ENCODE measurements around the gene ASIC2.

Gene ASIC2

DNA sequence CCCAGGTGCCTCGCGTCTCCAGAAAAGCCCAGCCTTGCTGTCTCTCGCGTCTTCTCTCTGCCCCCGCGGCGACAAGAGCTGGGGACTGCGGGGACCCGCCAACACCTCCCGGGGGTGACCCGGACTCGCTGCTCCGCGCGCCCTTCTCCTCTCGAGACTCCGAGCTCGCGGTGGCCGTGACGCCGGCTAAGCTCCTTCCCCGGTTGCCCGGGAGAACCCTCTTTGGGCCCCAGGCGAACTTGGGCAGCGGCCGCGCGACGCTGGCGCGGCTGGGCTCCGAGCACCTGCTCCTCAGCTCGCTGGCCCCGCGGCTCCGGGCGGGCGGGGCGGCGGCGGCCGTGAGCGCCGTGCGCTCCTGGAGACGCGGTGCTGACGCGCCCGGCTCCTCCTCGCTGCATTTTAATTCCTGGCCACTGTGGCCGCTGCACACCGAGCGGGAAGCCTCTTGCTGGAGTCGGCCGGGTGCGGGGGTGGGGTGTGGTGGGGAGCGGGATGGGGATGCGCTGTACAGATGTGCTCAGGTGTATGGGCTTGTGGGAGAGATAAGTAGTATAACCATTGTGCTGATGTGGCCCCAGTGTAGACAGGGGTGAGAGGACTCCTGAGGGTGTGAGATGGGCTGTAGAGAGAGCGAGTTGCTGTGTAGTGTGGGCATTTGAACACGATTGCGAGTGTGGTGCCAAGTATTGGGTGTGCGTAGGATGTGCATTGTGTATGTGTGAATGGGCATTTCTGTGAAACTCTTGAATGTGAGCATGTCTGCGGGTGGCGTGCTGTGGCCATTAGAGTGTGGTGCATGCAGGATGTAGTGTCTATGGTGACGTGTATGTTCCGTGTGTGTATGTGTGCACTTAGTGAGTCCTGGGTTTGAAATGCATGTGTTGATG, at the start of gene ASIC2:
TSS of gene ASIC2 (minus strand) at position 315 of the 887 bp plus-strand sequence.
- DNase-seq: no peak

DNA sequence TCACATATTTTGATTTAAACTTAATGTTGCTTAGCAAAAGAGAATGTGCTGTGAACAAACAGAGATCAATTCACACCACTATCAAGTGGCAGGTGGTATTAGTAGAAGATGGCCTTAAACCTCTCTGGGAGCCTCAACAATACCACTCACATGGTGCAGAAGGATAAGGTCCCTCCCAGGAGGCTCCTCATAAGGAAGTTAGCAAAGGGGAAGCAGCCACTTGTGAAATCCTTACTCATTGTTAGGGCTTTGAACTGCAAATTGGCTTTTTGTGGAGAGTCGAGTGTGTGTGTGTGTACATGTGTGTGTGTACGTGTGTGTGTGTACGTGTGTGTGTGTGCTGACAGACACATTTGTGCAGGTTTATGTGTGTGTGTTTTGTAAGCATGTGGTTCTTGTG, 48.9 kb upstream of the ASIC2 start:
- no peak for DNase-seq

- no peak for DNase-seq
Measured at GRCh38 chr17:33338242-33338641, 45.1 kb upstream of the ASIC2 start.

DNA sequence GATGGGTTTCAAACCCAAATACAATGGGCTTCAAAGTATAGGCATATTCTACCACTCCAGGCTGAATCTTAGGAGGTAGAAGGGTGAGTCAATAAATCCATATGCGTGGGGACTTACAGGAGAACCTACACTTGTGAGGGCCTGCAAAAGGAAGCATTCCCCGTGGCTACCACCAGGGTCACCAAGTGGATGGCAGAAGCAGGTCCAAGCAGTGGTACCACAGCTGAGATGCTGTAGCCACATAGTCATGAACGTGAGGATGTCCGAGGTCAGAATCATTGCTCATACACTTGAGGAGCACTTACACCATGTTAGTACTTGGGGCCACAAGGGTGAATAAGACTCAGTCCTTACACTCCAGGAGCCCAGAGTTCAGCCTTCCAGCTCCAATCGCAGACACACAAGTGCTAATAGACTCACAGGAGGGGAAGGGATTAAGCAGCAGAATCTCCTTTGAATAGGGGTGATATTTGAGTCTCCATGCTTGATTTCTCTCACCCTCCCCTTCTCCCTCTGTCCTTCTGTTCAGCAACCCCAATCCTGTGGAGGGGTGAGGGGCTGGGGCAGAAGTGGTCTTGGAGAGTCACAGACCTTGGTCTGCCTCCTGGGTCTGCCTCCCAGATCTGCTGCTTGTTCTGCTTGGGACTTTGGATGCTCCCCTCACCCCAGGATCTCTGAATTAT, 42.5 kb upstream of the ASIC2 start:
- no peak for DNase-seq

DNA sequence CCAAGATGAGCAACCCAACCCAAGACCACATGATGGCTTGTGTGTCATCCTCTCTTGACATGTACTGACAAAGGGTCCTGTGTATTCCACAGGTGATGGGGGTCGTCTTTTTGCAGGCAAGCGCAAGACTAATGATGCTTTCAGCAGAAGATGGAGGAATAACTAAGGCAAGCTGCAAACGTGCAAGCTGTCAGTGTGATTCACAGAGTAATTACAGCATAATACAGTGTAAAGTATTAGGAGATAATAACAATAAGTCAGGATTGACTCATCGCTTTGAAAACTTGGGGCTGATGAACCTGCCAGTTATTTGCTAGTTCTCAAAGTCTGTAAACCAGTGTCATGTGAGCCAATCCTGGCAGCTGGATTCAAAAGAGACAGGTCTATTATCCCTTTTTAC, 41.6 kb upstream of the ASIC2 start:
- no peak for DNase-seq

- DNase-seq: no peak
Measured at GRCh38 chr17:33330877-33331276, 37.8 kb upstream of the ASIC2 start.

GRCh38 chr17:33328129-33328528, 35.0 kb upstream of the ASIC2 start:
- DNase-seq: no peak

DNA sequence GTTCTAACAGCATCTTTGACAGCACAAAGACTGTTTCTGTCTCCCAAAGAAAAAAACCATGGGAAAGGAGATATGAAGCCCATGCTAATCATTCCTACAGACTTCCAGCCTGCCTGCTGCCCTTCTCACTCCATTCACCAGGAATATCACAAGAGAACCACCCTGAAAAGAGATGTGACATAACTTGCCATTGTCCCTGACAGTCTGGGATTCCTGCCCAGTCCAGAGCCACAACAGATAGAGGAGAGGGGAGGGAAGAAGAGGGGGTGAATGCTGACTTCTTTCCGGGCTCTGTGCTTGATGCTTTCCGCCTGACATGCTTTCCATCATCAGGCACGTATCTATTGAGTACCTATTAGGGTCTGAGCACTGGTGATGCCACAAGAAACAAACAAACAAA, 31.6 kb upstream of the ASIC2 start:
- no peak for DNase-seq

GRCh38 chr17:33322063-33322462, 29.0 kb upstream of the ASIC2 start:
- DNase-seq: no peak

DNA sequence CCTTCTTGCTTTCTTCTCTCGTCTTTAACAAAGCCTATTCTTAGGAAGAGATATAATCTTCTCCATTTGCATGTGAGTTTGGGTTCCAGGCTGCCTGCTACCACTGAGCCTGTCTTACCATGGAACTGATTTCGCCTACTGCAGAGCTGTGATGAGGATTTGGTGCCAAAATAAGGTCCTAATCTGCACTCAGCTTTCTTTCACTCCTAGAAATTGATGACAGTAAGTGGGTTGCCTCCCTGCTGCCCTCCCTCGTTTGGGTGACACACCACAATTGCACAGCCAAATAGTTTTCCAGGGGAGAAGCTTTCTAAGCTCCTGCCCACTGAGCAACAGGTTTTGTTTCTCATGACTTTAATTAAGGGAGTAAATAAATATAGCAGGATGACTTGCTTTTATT, 25.1 kb upstream of the ASIC2 start:
- no peak for DNase-seq

DNA sequence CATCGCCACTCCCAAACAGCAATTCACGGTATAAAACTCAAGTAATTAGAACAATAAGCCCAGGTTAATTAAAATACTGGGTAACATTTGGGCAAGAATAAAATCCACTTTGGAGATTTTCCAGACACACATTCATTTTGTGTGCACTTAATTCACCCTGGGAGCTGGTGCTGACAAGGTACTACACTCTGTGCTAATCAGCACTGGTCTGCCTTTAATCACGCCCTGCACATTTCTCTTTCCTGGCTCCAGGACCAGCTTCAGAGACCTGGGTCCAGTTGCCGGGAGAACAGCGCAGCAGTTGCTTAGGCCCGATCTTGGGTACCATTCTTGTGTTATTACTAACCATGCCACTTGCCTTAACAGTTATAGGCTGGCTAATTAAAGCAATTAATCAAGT, 23.7 kb upstream of the ASIC2 start:
- no peak for DNase-seq

GRCh38 chr17:33310296-33310695, 17.2 kb upstream of the ASIC2 start:
- DNase-seq: no peak

GRCh38 chr17:33303254-33303653, 10.2 kb upstream of the ASIC2 start:
- no peak for DNase-seq

DNA sequence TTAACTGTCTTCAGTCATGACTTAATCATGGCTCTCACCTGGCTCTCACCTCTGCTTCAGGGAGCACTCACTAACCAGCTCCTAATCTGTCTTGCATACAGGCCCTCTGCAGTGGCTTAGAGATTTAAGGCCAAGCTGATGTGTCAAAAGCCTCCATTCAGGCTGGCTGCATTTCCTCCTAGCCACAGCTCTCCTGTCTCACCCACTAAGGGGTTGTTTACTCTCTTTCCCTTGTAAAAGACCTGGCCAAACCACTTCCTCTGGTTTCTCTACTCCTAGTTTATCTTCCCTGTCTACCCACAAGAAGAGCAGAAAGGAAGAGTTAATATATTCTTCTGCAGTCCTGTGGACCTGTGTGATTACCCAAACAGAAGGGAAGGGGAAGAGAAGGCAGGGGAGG, 9.3 kb upstream of the ASIC2 start:
- no peak for DNase-seq

DNA sequence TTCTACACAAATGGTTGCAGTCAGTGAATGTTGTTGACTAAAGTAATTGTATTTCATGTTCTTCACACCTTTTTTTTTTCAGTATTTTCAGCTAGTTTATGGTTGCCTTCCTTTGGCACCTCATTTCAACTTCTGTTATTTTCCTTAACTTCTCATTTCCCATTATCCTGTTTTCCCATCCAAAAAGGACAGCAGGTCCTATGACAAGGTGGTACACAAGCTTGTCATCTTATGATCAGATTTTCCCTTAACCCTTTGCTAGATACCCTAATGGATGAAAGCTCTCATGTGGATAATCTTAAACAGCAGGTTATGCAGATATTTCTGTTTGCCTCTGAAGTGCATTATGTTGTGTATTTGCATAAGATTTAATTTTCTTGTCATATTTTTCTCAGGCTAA, 7.1 kb upstream of the ASIC2 start:
- DNase-seq: no peak

- DNase-seq: no peak
Measured at GRCh38 chr17:33299115-33299514, 6.0 kb upstream of the ASIC2 start.

GRCh38 chr17:33297643-33298042, 4.5 kb upstream of the ASIC2 start:
- DNase-seq: no peak

- no peak for DNase-seq
Measured at GRCh38 chr17:33294994-33295393, 1.9 kb upstream of the ASIC2 start.

- DNase-seq: no peak
Measured at GRCh38 chr17:33292201-33292980, 704 bp downstream of the ASIC2 start.

GRCh38 chr17:33291248-33292200, 1.6 kb downstream of the ASIC2 start:
- DNase-seq: no peak

- no peak for DNase-seq
Measured at GRCh38 chr17:33290253-33290652, 2.8 kb downstream of the ASIC2 start.

DNA sequence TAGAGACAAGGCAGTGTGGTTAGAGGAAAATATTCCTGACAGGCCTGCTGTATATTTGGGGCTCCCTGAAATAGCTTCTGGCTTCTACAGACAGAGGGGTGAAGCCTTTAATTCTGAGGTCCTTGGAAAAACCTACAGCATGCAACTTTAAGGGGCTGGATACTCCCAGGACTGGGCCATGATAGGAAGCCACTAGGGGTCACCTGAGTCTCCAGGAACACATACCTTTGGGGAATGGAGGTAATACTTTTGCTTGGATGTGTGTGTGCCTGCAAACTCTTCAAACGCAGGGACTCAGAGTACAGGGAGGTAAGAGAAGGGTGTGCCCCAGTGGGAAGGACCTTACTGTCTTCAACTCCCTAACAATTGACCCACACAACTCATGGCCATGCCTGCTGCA, 4.1 kb downstream of the ASIC2 start:
- no peak for DNase-seq
